Measurements from ENCODE around the gene ATL2.
A peak's percentile ranks its signal among the peaks of the same experiment; 100 is the strongest.
"Not testable (repeated sequence)": the region's sequence is repeated elsewhere in the genome, so short reads cannot be mapped to it uniquely, and the experiment has no call there.

ATL2 gene

GRCh38 chr2:38322224-38322914 lies 54.7 kb downstream of the ATL2 start:
- no peak for DNase-seq

GRCh38 chr2:38319240-38319639 lies 57.8 kb downstream of the ATL2 start:
- not testable (repeated sequence) for DNase-seq

- DNase-seq, result no peak
Measured at GRCh38 chr2:38317725-38318124, 59.3 kb downstream of the ATL2 start.

GRCh38 chr2:38315707-38316333 lies 61.3 kb downstream of the ATL2 start:
- DNase-seq, result peak; percentile 5

GRCh38 chr2:38308821-38309220 lies 68.3 kb downstream of the ATL2 start:
- DNase-seq, result no peak

GRCh38 chr2:38301969-38302702 lies 74.9 kb downstream of the ATL2 start:
- DNase-seq, result no peak

GRCh38 chr2:38301340-38301968 lies 75.6 kb downstream of the ATL2 start:
- DNase-seq, result no peak

- DNase-seq, result no peak
Measured at GRCh38 chr2:38298539-38298938, 78.5 kb downstream of the ATL2 start.

GRCh38 chr2:38296197-38296780 lies 80.8 kb downstream of the ATL2 start:
- DNase-seq, result no peak

- DNase-seq, result no peak
Measured at GRCh38 chr2:38294597-38294996, 82.5 kb downstream of the ATL2 start.

GRCh38 chr2:38293152-38293865 lies 83.8 kb downstream of the ATL2 start:
- no peak for DNase-seq

- no peak for DNase-seq
Measured at GRCh38 chr2:38290332-38290731, 86.7 kb downstream of the ATL2 start.

- DNase-seq, result no peak
Measured at GRCh38 chr2:38284971-38285370, 92.1 kb downstream of the ATL2 start.

- DNase-seq, result no peak
Measured at GRCh38 chr2:38281095-38281742, 95.9 kb downstream of the ATL2 start.

- no peak for DNase-seq
Measured at GRCh38 chr2:38279201-38279600, 97.9 kb downstream of the ATL2 start.

- not testable (repeated sequence) for DNase-seq
Measured at GRCh38 chr2:38278117-38278438, 99.0 kb downstream of the ATL2 start.

GRCh38 chr2:38277245-38278116 lies 99.6 kb downstream of the ATL2 start:
- no peak for DNase-seq

GRCh38 chr2:38274286-38275276 lies 102.5 kb downstream of the ATL2 start:
- DNase-seq, result no peak

GRCh38 chr2:38271697-38272096 lies 105.4 kb downstream of the ATL2 start:
- no peak for DNase-seq

- DNase-seq, result no peak
Measured at GRCh38 chr2:38269421-38269820, 107.7 kb downstream of the ATL2 start.
